Measurements from ENCODE around the gene RPTOR.
A peak's percentile ranks its signal among the peaks of the same experiment; 100 is the strongest.

Gene RPTOR

DNA sequence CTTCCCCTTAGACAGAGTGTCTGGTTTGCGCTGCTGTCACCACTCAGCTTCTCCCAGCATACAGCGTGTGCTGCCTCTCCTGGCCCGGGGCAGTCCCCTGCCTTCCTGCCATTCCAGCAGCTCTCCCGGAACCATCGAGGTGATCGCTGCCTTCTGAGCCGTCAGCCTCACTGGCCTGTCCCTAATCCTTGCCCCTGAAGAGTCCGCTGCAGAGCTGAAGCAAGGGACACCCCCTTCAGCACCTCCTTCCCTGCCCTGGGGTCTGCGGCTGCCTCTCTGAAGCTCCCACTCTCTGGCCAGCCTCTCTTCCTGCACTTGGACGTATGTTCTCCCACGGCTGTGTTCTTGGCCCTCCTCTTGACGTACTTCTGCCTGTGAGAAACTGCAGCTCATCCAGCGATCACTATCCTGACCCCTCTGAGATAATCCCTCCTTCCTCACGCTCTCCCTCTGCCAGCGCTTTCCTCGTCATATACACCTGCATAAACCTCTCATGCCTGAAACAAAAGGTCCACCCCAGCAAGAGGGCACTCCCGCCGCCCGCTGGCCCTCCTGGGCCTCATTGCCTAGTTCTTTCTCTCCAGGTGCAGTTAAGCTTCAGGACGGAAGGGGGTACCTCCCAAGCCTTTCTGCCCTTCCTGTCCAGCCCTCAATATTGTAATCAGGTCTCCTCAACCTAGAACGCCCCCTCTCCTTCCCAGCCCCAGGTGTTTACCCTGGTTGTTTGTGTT, 226.4 kb downstream of the RPTOR start:
- H3K56ac ChIP-seq (ENCODE audit: low read length): no peak overlapping the region
- no peaks in the 10 kb centered on the region for H3K4me1 ChIP-seq (ENCODE audit: control insufficient read depth, low read depth, low read length)
- H3K27ac ChIP-seq (ENCODE audit: low read depth, low read length): no peak overlapping the region
- H3K4ac ChIP-seq (ENCODE audit: low read depth, low read length): no peak overlapping the region
- H3K9ac ChIP-seq (ENCODE audit: low read length): no peak overlapping the region
- no peak overlapping the region for H4K8ac ChIP-seq (ENCODE audit: low read depth, low read length)
- no peak overlapping the region for H3K23ac ChIP-seq (ENCODE audit: low read length)
- H3K27me3 ChIP-seq (ENCODE audit: insufficient read depth, low read length, poor library complexity): no peaks in the 10 kb centered on the region
- no peak overlapping the region for H2BK5ac ChIP-seq (ENCODE audit: low read length)
- H3K36me3 ChIP-seq (ENCODE audit: control insufficient read depth, insufficient read depth, low read length): no peaks in the 10 kb centered on the region
- H3K79me1 ChIP-seq (ENCODE audit: low read length): no peaks in the 10 kb centered on the region
- WGBS (ENCODE audit: extremely low coverage, insufficient coverage, low lambda C conversion rate): no CpG with 5 or more reads among the region's 21 CpGs
- no peak overlapping the region for H4K5ac ChIP-seq (ENCODE audit: low read length)
- no peak overlapping the region for H2BK120ac ChIP-seq (ENCODE audit: low read depth, low read length)
- no peak overlapping the region for H3K4me3 ChIP-seq (ENCODE audit: low read length)
- H2AK5ac ChIP-seq (ENCODE audit: low read length): no peak overlapping the region
- no peak overlapping the region for H2BK15ac ChIP-seq (replicated peaks; ENCODE audit: low read depth)
- H3K79me2 ChIP-seq (ENCODE audit: control insufficient read depth, insufficient read depth, low read length): no peaks in the 10 kb centered on the region
- H3K4me2 ChIP-seq (ENCODE audit: low read length): no peak overlapping the region
- H3K18ac ChIP-seq (ENCODE audit: low read length): no peak overlapping the region
- no peak for DNase-seq

DNA sequence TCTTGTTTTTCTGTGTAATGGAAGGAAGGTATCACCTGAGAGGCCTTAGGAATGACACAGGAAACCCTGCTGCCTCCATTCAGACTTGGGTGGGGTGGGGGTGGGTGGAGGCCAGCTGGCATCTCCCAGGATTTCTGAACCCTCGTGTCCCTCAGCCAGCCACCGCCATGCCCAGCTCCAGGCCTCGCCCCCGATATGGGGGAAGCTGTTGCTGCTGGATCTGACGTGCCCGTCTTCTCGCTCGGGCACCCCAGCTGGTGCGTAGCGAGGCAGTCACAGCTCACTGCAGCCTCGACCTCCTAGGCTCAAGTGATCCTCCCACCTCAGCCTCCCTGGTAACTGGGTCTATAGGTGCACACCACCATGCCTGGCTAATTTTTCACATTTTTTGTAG, 227.0 kb downstream of the RPTOR start:
- DNase-seq: no peak
- H3K9ac ChIP-seq (ENCODE audit: low read length): no peak overlapping the region
- H3K27ac ChIP-seq (ENCODE audit: low read depth, low read length): no peak overlapping the region
- H4K5ac ChIP-seq (ENCODE audit: low read length): no peak overlapping the region
- H3K4me3 ChIP-seq (ENCODE audit: low read length): no peak overlapping the region
- no peaks in the 10 kb centered on the region for H3K79me2 ChIP-seq (ENCODE audit: control insufficient read depth, insufficient read depth, low read length)
- no peak overlapping the region for H3K23ac ChIP-seq (ENCODE audit: low read length)
- no peaks in the 10 kb centered on the region for H3K36me3 ChIP-seq (ENCODE audit: control insufficient read depth, insufficient read depth, low read length)
- no peak overlapping the region for H3K4ac ChIP-seq (ENCODE audit: low read depth, low read length)
- H2AK5ac ChIP-seq (ENCODE audit: low read length): no peak overlapping the region
- no peaks in the 10 kb centered on the region for H3K4me1 ChIP-seq (ENCODE audit: control insufficient read depth, low read depth, low read length)
- no peak overlapping the region for H3K18ac ChIP-seq (ENCODE audit: low read length)
- WGBS (ENCODE audit: extremely low coverage, insufficient coverage, low lambda C conversion rate): no CpG with 5 or more reads among the region's 11 CpGs
- H3K4me2 ChIP-seq (ENCODE audit: low read length): no peak overlapping the region
- H3K79me1 ChIP-seq (ENCODE audit: low read length): no peaks in the 10 kb centered on the region
- H2BK5ac ChIP-seq (ENCODE audit: low read length): no peak overlapping the region
- H2BK120ac ChIP-seq (ENCODE audit: low read depth, low read length): no peak overlapping the region
- H4K8ac ChIP-seq (ENCODE audit: low read depth, low read length): no peak overlapping the region
- H2BK15ac ChIP-seq (replicated peaks; ENCODE audit: low read depth): no peak overlapping the region
- H3K27me3 ChIP-seq (ENCODE audit: insufficient read depth, low read length, poor library complexity): no peaks in the 10 kb centered on the region
- no peak overlapping the region for H3K56ac ChIP-seq (ENCODE audit: low read length)

DNA sequence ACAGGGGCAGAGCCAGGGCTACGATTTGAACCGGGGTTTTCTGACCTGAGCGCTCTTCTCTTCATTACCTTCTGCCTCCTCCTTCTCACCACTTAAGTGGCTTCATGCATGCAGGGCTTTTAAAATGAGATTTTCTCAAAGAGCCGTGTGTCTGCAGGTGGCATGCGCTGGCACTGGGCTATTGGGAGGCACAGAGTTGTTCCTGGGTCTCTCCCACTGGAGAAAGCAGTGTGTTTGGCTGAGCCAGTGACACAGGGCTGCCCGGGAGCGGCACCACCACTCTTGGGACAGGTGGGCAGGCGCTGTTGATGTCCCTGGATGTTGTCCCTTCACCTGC, 228.2 kb downstream of the RPTOR start:
- no peak overlapping the region for H2AK5ac ChIP-seq (ENCODE audit: low read length)
- H3K27me3 ChIP-seq (ENCODE audit: insufficient read depth, low read length, poor library complexity): no peaks in the 10 kb centered on the region
- H3K4me3 ChIP-seq (ENCODE audit: low read length): no peak overlapping the region
- H3K9ac ChIP-seq (ENCODE audit: low read length): no peak overlapping the region
- H3K18ac ChIP-seq (ENCODE audit: low read length): no peak overlapping the region
- H3K23ac ChIP-seq (ENCODE audit: low read length): no peak overlapping the region
- WGBS (ENCODE audit: extremely low coverage, insufficient coverage, low lambda C conversion rate): no CpG with 5 or more reads among the region's 8 CpGs
- no peak overlapping the region for H4K5ac ChIP-seq (ENCODE audit: low read length)
- no peaks in the 10 kb centered on the region for H3K36me3 ChIP-seq (ENCODE audit: control insufficient read depth, insufficient read depth, low read length)
- H4K8ac ChIP-seq (ENCODE audit: low read depth, low read length): no peak overlapping the region
- no peak overlapping the region for H3K4ac ChIP-seq (ENCODE audit: low read depth, low read length)
- H2BK15ac ChIP-seq (replicated peaks; ENCODE audit: low read depth): no peak overlapping the region
- no peak overlapping the region for H2BK120ac ChIP-seq (ENCODE audit: low read depth, low read length)
- no peak overlapping the region for H3K27ac ChIP-seq (ENCODE audit: low read depth, low read length)
- no peaks in the 10 kb centered on the region for H3K4me1 ChIP-seq (ENCODE audit: control insufficient read depth, low read depth, low read length)
- no peak overlapping the region for H3K4me2 ChIP-seq (ENCODE audit: low read length)
- DNase-seq: no peak
- H2BK5ac ChIP-seq (ENCODE audit: low read length): no peak overlapping the region
- H3K56ac ChIP-seq (ENCODE audit: low read length): no peak overlapping the region
- H3K79me2 ChIP-seq (ENCODE audit: control insufficient read depth, insufficient read depth, low read length): no peaks in the 10 kb centered on the region
- no peaks in the 10 kb centered on the region for H3K79me1 ChIP-seq (ENCODE audit: low read length)

DNA sequence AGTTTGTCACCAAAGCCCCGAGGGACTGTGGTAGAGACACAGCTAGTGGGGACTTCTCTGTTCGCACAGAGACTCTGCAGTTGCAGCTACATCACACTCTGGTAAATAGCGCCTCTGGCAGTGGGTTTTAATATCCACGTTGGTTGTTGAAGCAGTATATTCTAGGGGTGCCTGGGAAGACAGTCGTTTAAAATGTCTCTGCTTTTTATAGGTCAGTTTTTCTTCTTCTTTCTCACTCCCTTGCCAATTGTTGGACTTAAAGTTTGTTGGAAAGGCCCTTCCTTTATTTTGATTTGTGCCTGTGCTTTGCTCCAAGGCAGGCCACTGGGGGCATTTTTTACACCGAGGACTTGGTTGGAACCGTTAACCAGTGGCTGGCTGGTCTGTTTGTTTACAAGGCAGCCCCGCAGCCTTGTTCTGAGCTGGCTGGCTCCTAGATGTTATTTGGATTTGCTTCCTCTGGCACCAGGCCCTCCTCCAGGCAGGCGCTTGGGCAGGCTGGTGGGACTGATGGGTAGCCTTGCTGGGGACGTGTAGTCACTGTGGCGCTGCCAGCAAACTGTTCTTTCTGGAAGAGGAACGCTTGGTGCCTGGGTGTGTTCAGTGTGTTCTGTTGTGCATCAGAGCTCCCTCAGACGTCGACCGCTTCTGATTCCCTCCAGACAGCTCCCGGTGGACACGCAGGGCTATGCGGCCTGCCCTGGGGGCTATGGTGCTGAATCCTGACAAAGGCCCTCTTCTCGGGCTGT, 228.8 kb downstream of the RPTOR start:
- no peak overlapping the region for H3K27ac ChIP-seq (ENCODE audit: low read depth, low read length)
- H2BK15ac ChIP-seq (replicated peaks; ENCODE audit: low read depth): no peak overlapping the region
- H3K4me2 ChIP-seq (ENCODE audit: low read length): no peak overlapping the region
- H3K4ac ChIP-seq (ENCODE audit: low read depth, low read length): no peak overlapping the region
- H3K4me1 ChIP-seq (ENCODE audit: control insufficient read depth, low read depth, low read length): no peaks in the 10 kb centered on the region
- WGBS (ENCODE audit: extremely low coverage, insufficient coverage, low lambda C conversion rate): no CpG with 5 or more reads among the region's 19 CpGs
- H3K23ac ChIP-seq (ENCODE audit: low read length): no peak overlapping the region
- H3K79me1 ChIP-seq (ENCODE audit: low read length): no peaks in the 10 kb centered on the region
- H2BK120ac ChIP-seq (ENCODE audit: low read depth, low read length): no peak overlapping the region
- no peaks in the 10 kb centered on the region for H3K27me3 ChIP-seq (ENCODE audit: insufficient read depth, low read length, poor library complexity)
- H3K18ac ChIP-seq (ENCODE audit: low read length): no peak overlapping the region
- H3K79me2 ChIP-seq (ENCODE audit: control insufficient read depth, insufficient read depth, low read length): no peaks in the 10 kb centered on the region
- H3K4me3 ChIP-seq (ENCODE audit: low read length): no peak overlapping the region
- no peaks in the 10 kb centered on the region for H3K36me3 ChIP-seq (ENCODE audit: control insufficient read depth, insufficient read depth, low read length)
- no peak overlapping the region for H3K56ac ChIP-seq (ENCODE audit: low read length)
- DNase-seq: peak; percentile 48
- no peak overlapping the region for H3K9ac ChIP-seq (ENCODE audit: low read length)
- no peak overlapping the region for H4K8ac ChIP-seq (ENCODE audit: low read depth, low read length)
- no peak overlapping the region for H2AK5ac ChIP-seq (ENCODE audit: low read length)
- no peak overlapping the region for H2BK5ac ChIP-seq (ENCODE audit: low read length)
- H4K5ac ChIP-seq (ENCODE audit: low read length): no peak overlapping the region

DNA sequence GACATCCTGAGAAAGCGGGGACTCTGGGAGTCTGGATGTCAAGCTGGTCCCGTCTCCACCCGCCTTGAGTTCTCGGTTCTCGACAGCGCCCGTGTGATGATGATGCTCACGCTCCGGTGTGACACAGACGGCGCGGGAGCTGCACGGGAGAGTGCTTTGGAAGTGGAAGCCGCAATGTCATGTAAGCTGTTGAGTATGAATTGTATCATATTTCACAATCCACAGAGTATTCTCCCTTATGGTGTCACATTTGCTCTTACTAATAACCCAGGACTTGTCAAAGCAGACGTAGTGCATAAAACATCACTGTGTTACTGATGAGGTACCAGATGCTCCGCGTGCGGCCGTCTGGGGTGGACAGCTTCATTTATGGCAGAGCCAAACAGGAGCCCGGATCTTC, 229.5 kb downstream of the RPTOR start:
- H3K36me3 ChIP-seq (ENCODE audit: control insufficient read depth, insufficient read depth, low read length): no peaks in the 10 kb centered on the region
- no peak overlapping the region for H3K4me3 ChIP-seq (ENCODE audit: low read length)
- no peak overlapping the region for H3K23ac ChIP-seq (ENCODE audit: low read length)
- no peak overlapping the region for H4K8ac ChIP-seq (ENCODE audit: low read depth, low read length)
- no peaks in the 10 kb centered on the region for H3K79me2 ChIP-seq (ENCODE audit: control insufficient read depth, insufficient read depth, low read length)
- H2BK5ac ChIP-seq (ENCODE audit: low read length): no peak overlapping the region
- H2BK15ac ChIP-seq (replicated peaks; ENCODE audit: low read depth): no peak overlapping the region
- no peak overlapping the region for H3K18ac ChIP-seq (ENCODE audit: low read length)
- DNase-seq: no peak
- H3K27ac ChIP-seq (ENCODE audit: low read depth, low read length): no peak overlapping the region
- no peak overlapping the region for H3K4me2 ChIP-seq (ENCODE audit: low read length)
- H2AK5ac ChIP-seq (ENCODE audit: low read length): no peak overlapping the region
- H3K4ac ChIP-seq (ENCODE audit: low read depth, low read length): no peak overlapping the region
- no peaks in the 10 kb centered on the region for H3K27me3 ChIP-seq (ENCODE audit: insufficient read depth, low read length, poor library complexity)
- WGBS (ENCODE audit: extremely low coverage, insufficient coverage, low lambda C conversion rate): no CpG with 5 or more reads among the region's 20 CpGs
- no peak overlapping the region for H3K56ac ChIP-seq (ENCODE audit: low read length)
- no peak overlapping the region for H2BK120ac ChIP-seq (ENCODE audit: low read depth, low read length)
- no peak overlapping the region for H3K9ac ChIP-seq (ENCODE audit: low read length)
- no peak overlapping the region for H4K5ac ChIP-seq (ENCODE audit: low read length)
- no peaks in the 10 kb centered on the region for H3K4me1 ChIP-seq (ENCODE audit: control insufficient read depth, low read depth, low read length)
- no peaks in the 10 kb centered on the region for H3K79me1 ChIP-seq (ENCODE audit: low read length)

Data from mesendoderm (in vitro differentiated cells).